A549 (cell line): ENCODE data around the gene CAPN14. TPM values are rescaled to one million over a fixed set of nuclear protein-coding genes. Genes with fewer than 3 reads are reported as not detected.

Experiments used
- ATAC-seq, 2 experiments: fragments of 200-7000 bp in 1 of 2; fragments of >200 bp in 1 of 2; cut with Nextera tagmentation in 1 of 2; cut with Tn5 transposase in 1 of 2; 3 replicates each; pipeline versions ENCODE4 v1.8.0 to v1.9.1; 2018 to 2020; ENCODE audit warnings: mild to moderate bottlenecking in 1 of 2, moderate library complexity in 1 of 2
- CTCF ChIA-PET: fragments of 300-600 bp; sonication (Branson Sonifier 250); formaldehyde crosslinking; extraction: SDS; loops from one replicate; lab custom pipeline; 2021; ENCODE audit warnings: antibody characterized with exemption, inconsistent platforms; lab: Yijun Ruan, JAX
- POLR2A ChIA-PET: fragments of 350-600 bp; formaldehyde crosslinking; extraction: SDS; loops from one replicate; lab custom pipeline; 2021; ENCODE audit warnings: antibody characterized with exemption, inconsistent platforms; lab: Yijun Ruan, JAX
- DNase-seq, 2 experiments: peaks; one replicate each; pipeline versions ENCODE4 v3.0.0 to v3.0.0-alpha.2; 2011 to 2016; ENCODE audit warnings: low read depth in 1 of 2, low spot score in 1 of 2
- FAIRE-seq: peaks from 2 replicates; lab custom pipeline; 2011; peaks lifted over from hg19 to GRCh38; lab: Jason Lieb, UNC
- H3K27ac ChIP-seq, 2 experiments: fragments of >200 bp; sonication (Bioruptor Twin); formaldehyde crosslinking; 3 replicates each; pipeline ENCODE4 v1.5.1; 2016 to 2017
- H3K4me1 ChIP-seq: fragments of >200 bp; sonication (Bioruptor Twin); formaldehyde crosslinking; 3 replicates; pipeline ENCODE4 v1.6.1; 2016
- H3K4me2 ChIP-seq: fragments of >200 bp; sonication (Bioruptor Twin); formaldehyde crosslinking; 3 replicates; pipeline ENCODE4 v1.6.1; 2016
- H3K4me3 ChIP-seq: fragments of >200 bp; sonication (Bioruptor Twin); formaldehyde crosslinking; 3 replicates; pipeline ENCODE4 v1.5.1; 2016
- H3K9me3 ChIP-seq: fragments of >200 bp; sonication (Bioruptor Twin); formaldehyde crosslinking; 3 replicates; pipeline ENCODE4 v1.6.1; 2016
- CEBPB ChIP-seq, 2 experiments: fragments of >200 bp in 1 of 2; sonication (Bioruptor Twin) in 1 of 2; formaldehyde crosslinking in 1 of 2; IDR thresholded peaks; 2 replicates each; pipeline ENCODE4 v1.6.1; 2012 to 2016
- CHD4 ChIP-seq: fragments of 200-600 bp; sonication (generic); IDR thresholded peaks from 2 replicates; pipeline ENCODE4 v1.6.1; 2016; ENCODE audit warnings: antibody characterized with exemption, mild to moderate bottlenecking, borderline replicate concordance
- CTCF ChIP-seq: fragments of >200 bp; sonication (Bioruptor Twin); formaldehyde crosslinking; IDR thresholded peaks from 3 replicates; pipeline ENCODE4 v1.5.1; 2016
- EHF ChIP-seq: fragments of 250-450 bp; sonication (Bioruptor Pico); IDR thresholded peaks from 2 replicates; pipeline ENCODE4 v1.5.0; 2020; ENCODE audit warnings: mild to moderate bottlenecking
- EHMT2 ChIP-seq: fragments of 200-600 bp; sonication (generic); IDR thresholded peaks from 2 replicates; pipeline ENCODE4 v1.6.1; 2016; ENCODE audit warnings: antibody characterized with exemption, low read depth, mild to moderate bottlenecking, moderate library complexity
- FOSL2 ChIP-seq, 2 experiments: fragments of 450-650 bp in 1 of 2; fragments of >200 bp in 1 of 2; sonication (Bioruptor Twin) in 1 of 2; formaldehyde crosslinking; IDR thresholded peaks; 2 replicates each; pipeline versions ENCODE4 v1.5.0 to v1.6.1; 2016 to 2020; ENCODE audit warnings: mild to moderate bottlenecking in 1 of 2, moderate library complexity in 1 of 2
- GATA3 ChIP-seq: IDR thresholded peaks from 2 replicates; pipeline ENCODE4 v1.6.1; 2012; ENCODE audit warnings: borderline replicate concordance
- HDAC2 ChIP-seq: fragments of 200-600 bp; sonication (generic); IDR thresholded peaks from 2 replicates; pipeline ENCODE4 v1.6.1; 2016
- NFE2L2 ChIP-seq: fragments of 150-350 bp; conservative IDR thresholded peaks from 2 replicates; pipeline ENCODE4 v1.6.1; 2014; ENCODE audit warnings: low read length
- NPAS2 ChIP-seq: fragments of 250-450 bp; sonication (Bioruptor Pico); IDR thresholded peaks from 2 replicates; pipeline ENCODE4 v1.8.0; 2022; ENCODE audit warnings: mild to moderate bottlenecking, moderate library complexity, borderline replicate concordance
- POLR2A ChIP-seq: IDR thresholded peaks from 2 replicates; pipeline ENCODE4 v1.6.1; 2012; ENCODE audit warnings: mild to moderate bottlenecking, low read length
- RAD21 ChIP-seq, 2 experiments: fragments of >200 bp in 1 of 2; sonication (Bioruptor Twin) in 1 of 2; formaldehyde crosslinking in 1 of 2; IDR thresholded peaks in 1 of 2; conservative IDR thresholded peaks in 1 of 2; 2 replicates in 1 of 2; 3 replicates in 1 of 2; pipeline ENCODE4 v1.6.1; 2012 to 2018; ENCODE audit warnings: inconsistent platforms in 1 of 2
- RNF2 ChIP-seq: fragments of 200-600 bp; sonication (generic); IDR thresholded peaks from 2 replicates; pipeline ENCODE4 v1.6.1; 2016; ENCODE audit warnings: low read depth, mild to moderate bottlenecking, antibody characterized with exemption, moderate library complexity, borderline replicate concordance
- SMC3 ChIP-seq: fragments of >200 bp; sonication (Bioruptor Twin); formaldehyde crosslinking; IDR thresholded peaks from 3 replicates; pipeline ENCODE4 v1.6.1; 2018; ENCODE audit warnings: inconsistent platforms
- WGBS: methylation state at CpG from one replicate; pipeline ENCODE4 v1.1.6; 2017; ENCODE audit errors: missing lambda C conversion rate; 5-methylcytosine and 5-hydroxymethylcytosine counted together
- polyA plus RNA-seq, 4 experiments: library from polyadenylated mRNA; depleted of rRNA in 3 of 4; stranded (reverse); fragments of >200 nt; fragmentation: RNase III in 1 of 4; extraction: RNeasy Plus Mini Kit Qiagen cat#74134 plus additional on column Dnase treatment in 1 of 4; gene quantifications; 2 replicates in 3 of 4; 3 replicates in 1 of 4; pipeline ENCODE4 v1.2.3, GENCODE V29; 2011 to 2017
- small RNA-seq, 6 experiments: library from RNA; depleted of rRNA; stranded (forward); fragments of <200 nt; gene quantifications; one replicate each; pipeline ENCODE3, GENCODE V24; 2012
- TF ChIP-seq, protein P1 (sequence below): fragments of 450-650 bp; IDR thresholded peaks from 2 replicates; pipeline ENCODE4 v1.6.1; 2014; ENCODE audit warnings: antibody characterized with exemption

The CAPN14 gene
- polyA plus RNA-seq, 2 of the 4 experiments (the other 2 are of a cell fraction) = 0.04 to 0.06 TPM

DNA sequence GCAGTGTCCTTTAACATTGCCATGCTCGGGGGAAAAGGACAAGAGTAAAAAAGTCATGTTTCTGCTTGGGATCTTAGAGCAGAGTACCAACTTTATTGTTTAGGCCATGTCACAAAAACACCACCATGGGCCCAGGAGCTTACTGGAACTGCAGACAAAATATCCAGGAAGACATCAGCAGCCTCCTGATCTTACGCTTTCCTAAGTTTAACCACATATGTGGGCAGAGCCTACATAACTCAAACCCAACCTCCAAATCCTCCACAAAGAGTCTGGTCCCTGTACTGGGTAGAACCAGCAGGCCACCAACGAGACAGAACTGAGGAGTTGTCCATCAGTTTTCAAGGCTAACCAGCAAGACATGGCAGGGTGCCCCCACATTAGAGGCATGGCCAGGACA is 89.4 kb downstream of the CAPN14 start:
- 82% methylated on average over 3 of the region's 3 CpGs for WGBS

GRCh38 chr2:31125918-31126695 is 91.2 kb downstream of the CAPN14 start:
- H3K4me1 ChIP-seq = peaks cover 24% of the 10 kb centered on the region
- peak overlapping the region; percentile 55 to 76 for H3K27ac ChIP-seq
- CTCF ChIA-PET = interaction anchor here (1.0 to 2.1 kb wide), 3 partner anchors 12 to 44 kb away, joined by 3 to 12 read pairs (median 9); partner anchors contain the start of gene GALNT14
- POLR2A ChIA-PET = interaction anchor here (0.9 kb wide), 1 partner anchor 12 kb away, joined by 3 read pairs; the partner anchor contains the start of gene GALNT14
- no peaks in the 10 kb centered on the region for H3K9me3 ChIP-seq
- FAIRE-seq (peak; percentile 46), ATAC-seq (peak; percentile 53 to 72; a peak in 4 of 6 replicates), DNase-seq (peak in 1 of 2 experiments; percentile 32)
- H3K4me2 ChIP-seq = peak overlapping the region; percentile 76
- TF ChIP-seq NFE2L2 (no peak), FOSL2 (IDR thresholded peaks at IDR 0.05) (no peak), FOSL2 (CRISPR knock-in tag; IDR thresholded peaks at IDR 0.05) (peak; percentile 61)
- H3K4me3 ChIP-seq = no peak overlapping the region
- WGBS = 22% methylated on average over 6 of the region's 6 CpGs

More for the DNA sequence above, 89.4 kb downstream of the CAPN14 start:
- Histone ChIP-seq H3K4me2 (no peak overlapping the region), H3K4me3 (no peak overlapping the region), H3K27ac (0 out of 6 replicates have a peak overlapping the region, but pooled peaks of 1 of the 2 experiments have one; percentile 6), H3K4me1 (peaks cover 24% of the 10 kb centered on the region), H3K9me3 (no peaks in the 10 kb centered on the region)
- ChIA-PET CTCF (interaction anchor here (0.8 to 3.2 kb wide), 4 partner anchors 11 to 207 kb away, joined by 3 to 21 read pairs (median 4); partner anchors contain the start of gene GALNT14), POLR2A (no interaction called here)
- DNase-seq = no peak
- FAIRE-seq = no peak
- TF ChIP-seq SMC3 (no peak), RAD21 (conservative IDR thresholded peaks at IDR 0.05 in 1 of 2, IDR thresholded peaks at IDR 0.05 in 1 of 2) (no peak), NPAS2 (no peak), HDAC2 (no peak), CTCF (no peak), FOSL2 (IDR thresholded peaks at IDR 0.05) (no peak), FOSL2 (CRISPR knock-in tag; IDR thresholded peaks at IDR 0.05) (no peak)
- no peak for ATAC-seq

DNA sequence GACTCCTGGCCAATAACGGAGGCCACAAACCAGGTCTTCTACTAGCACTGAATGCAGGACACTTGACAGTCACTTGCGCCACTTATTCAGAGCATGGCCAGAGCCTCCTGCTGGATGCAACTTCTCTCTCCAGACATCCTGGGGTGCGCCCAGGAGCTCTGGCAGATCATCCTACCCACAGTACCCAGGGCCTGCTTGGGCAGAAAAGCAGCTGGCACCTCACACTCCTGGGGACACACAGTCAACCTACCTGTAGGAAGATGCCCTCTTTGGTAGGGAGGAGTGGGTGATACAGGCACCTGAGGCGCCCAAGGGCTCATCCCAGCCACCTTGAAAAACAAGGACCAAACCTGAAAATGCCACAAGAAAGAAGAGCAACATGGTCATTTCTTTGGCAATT is 92.4 kb downstream of the CAPN14 start:
- peaks cover 24% of the 10 kb centered on the region for H3K4me1 ChIP-seq
- TF ChIP-seq EHF (CRISPR knock-in tag) (no peak), CEBPB (IDR thresholded peaks at IDR 0.05) (no peak), FOSL2 (IDR thresholded peaks at IDR 0.05) (no peak), FOSL2 (CRISPR knock-in tag; IDR thresholded peaks at IDR 0.05) (no peak), POLR2A (no peak), GATA3 (no peak), CHD4 (no peak), RNF2 (no peak), EHMT2 (no peak)
- TF ChIP-seq, protein P1, sequence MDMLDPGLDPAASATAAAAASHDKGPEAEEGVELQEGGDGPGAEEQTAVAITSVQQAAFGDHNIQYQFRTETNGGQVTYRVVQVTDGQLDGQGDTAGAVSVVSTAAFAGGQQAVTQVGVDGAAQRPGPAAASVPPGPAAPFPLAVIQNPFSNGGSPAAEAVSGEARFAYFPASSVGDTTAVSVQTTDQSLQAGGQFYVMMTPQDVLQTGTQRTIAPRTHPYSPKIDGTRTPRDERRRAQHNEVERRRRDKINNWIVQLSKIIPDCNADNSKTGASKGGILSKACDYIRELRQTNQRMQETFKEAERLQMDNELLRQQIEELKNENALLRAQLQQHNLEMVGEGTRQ = no peak
- TF ChIP-seq, all 56 proteins: peak for 0
- no peaks in the 10 kb centered on the region for H3K9me3 ChIP-seq
- POLR2A ChIA-PET = no interaction called here
- ATAC-seq (no peak), FAIRE-seq (no peak), DNase-seq (no peak)
- H3K27ac ChIP-seq = peak overlapping the region in 1 of 2 experiments; percentile 76; a peak in 2 of 6 replicates
- H3K4me3 ChIP-seq = no peak overlapping the region
- CTCF ChIA-PET = interaction anchor here (1.9 to 2.1 kb wide), 2 partner anchors 13 to 45 kb away, joined by 9 to 12 read pairs; partner anchors contain the start of gene GALNT14
- 92% methylated on average over 4 of the region's 4 CpGs for WGBS
- no peak overlapping the region; the same call in 2 of the 3 replicates for H3K4me2 ChIP-seq

Small RNA genes within 50 kb of the gene (small RNA-seq; reads per million reads assigned to genes)
- 0 reads per million in 6 experiments for gene RNA5SP90

Other genes with a start within 250 kb of the CAPN14 start
- gene GALNT14, start 79.1 kb downstream of the CAPN14 start, polyA plus RNA-seq (2011; rRNA removed) = 34.4 and 40.1 TPM in 2 replicates
- 38.3 to 48.0 TPM (median 40.0 TPM) in 3 replicates for gene GALNT14, start 79.1 kb downstream of the CAPN14 start, polyA plus RNA-seq (2017; fragmentation: RNase III; extraction: RNeasy Plus Mini Kit Qiagen cat#74134 plus additional on column Dnase treatment)
- gene EHD3, start 16.6 kb upstream of the CAPN14 start, polyA plus RNA-seq (2011; rRNA removed) = 10.6 and 12.3 TPM in 2 replicates
- gene EHD3, start 16.6 kb upstream of the CAPN14 start, polyA plus RNA-seq (2017; fragmentation: RNase III; extraction: RNeasy Plus Mini Kit Qiagen cat#74134 plus additional on column Dnase treatment) = 7.9 to 9.2 TPM (median 8.7 TPM) in 3 replicates
- gene XDH, start 197.2 kb upstream of the CAPN14 start, polyA plus RNA-seq (2011; rRNA removed) = 1.0 and 1.1 TPM in 2 replicates
- 0.71 to 1.0 TPM (median 0.88 TPM) in 3 replicates for gene XDH, start 197.2 kb upstream of the CAPN14 start, polyA plus RNA-seq (2017; fragmentation: RNase III; extraction: RNeasy Plus Mini Kit Qiagen cat#74134 plus additional on column Dnase treatment)